ENCODE measurements around the gene CIBAR2. TPM values are rescaled to one million over a fixed set of nuclear protein-coding genes. Genes with fewer than 3 reads are reported as not detected.

Gene CIBAR2
- total RNA-seq, result 0.23 TPM in 1 of 2 replicates, not detected in the other

- DNase-seq (ENCODE audit: extremely low read depth, low read depth, low spot score), result no peak
Observed at GRCh38 chr16:85112364-85112763, at the start of gene CIBAR2. TSS of gene CIBAR2 (minus strand) at chr16:85112472. CDS start at chr16:85112352, 120 bp downstream.

- DNase-seq (ENCODE audit: extremely low read depth, low read depth, low spot score), result no peak
Observed at GRCh38 chr16:85159179-85159980, 47.1 kb upstream of the CIBAR2 start.

DNA sequence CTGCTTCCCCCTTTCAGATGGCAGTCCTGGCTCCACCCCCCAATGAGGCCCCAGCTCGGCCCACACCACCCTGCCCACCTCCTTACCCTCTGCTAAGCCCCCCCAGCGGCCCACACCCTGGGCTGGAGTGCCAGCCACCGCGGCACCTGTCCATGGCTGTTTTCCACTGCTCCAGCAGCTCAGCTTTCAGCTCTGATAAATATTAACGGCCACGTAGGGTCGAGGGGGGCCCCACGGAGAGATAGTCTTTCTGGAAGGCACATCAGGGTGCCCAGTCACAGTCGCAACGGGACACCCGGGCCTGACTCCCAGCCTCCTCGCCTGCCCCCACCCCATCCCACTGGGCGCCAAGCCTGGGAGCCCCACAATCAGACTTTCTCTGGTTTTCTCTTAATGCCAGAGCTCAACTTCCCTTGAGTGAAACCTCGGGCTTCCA is 46.5 kb upstream of the CIBAR2 start:
- DNase-seq (ENCODE audit: extremely low read depth, low read depth, low spot score), result no peak

DNA sequence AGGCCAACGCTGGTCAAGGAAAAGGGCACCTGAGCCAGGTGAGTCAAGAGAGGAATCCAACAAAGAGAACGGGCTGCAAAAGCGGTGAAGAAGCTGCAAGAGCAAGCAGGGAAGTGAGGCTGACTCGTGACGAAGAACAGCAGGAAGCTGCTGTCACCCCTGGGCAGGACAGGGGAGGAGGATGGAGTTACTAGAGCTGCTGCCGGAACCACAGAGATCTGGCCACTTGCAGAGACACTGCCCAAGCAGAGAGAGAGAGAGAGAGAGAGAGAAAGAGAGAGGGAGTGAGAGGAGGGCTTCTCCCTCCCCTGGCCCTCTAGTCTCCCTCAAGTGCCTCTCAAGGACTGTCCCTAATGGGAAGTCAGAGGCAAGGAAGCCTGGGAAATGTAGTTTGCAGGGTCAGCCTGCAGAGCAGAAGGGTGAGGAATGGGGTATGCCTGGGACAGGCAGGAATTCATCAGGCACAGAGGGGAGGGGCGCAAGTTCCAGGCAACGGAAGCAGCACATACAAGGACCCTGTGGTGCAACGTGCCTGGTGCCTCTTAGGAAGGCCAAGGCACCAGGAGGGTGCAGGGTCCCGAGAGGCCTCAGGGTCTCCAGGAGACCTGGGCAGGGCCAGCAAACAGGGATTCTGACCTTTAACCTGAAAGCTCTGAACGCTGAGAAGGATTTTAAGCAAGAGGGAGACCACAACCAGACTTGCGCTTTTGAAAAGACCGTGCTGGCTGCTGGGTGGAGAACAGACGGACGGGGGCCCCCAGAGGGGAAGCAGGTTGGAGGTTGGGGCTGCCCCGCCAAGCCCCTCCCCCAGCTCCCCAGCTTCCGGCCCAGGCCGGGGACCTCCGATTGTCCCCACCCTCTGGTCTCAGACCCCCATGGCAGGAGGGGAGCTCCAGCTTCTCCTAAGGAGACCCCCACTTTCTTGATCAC is 45.8 kb upstream of the CIBAR2 start:
- no peak for DNase-seq (ENCODE audit: extremely low read depth, low read depth, low spot score)

DNA sequence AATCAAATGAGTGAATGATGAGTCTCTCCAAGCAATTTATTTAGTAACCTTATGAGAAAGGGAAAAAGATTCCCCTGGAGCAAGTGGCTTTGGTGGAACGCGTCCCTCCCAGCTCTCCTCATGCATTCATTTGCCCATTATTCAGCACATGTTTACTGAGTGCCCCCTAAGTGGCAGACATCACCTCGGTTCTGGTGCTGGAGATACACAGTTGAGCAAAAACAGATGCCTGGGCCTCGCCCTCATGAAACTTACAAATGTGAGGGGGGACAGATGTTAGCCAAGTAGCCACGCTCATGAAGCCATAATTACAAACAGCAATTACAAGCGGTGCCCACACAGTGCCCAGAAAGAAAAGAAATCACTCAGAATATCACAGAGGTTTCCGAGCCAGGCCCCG is 45.1 kb upstream of the CIBAR2 start:
- DNase-seq (ENCODE audit: extremely low read depth, low read depth, low spot score), result no peak

GRCh38 chr16:85156869-85157268 is 44.6 kb upstream of the CIBAR2 start:
- DNase-seq (ENCODE audit: extremely low read depth, low read depth, low spot score), result no peak

DNA sequence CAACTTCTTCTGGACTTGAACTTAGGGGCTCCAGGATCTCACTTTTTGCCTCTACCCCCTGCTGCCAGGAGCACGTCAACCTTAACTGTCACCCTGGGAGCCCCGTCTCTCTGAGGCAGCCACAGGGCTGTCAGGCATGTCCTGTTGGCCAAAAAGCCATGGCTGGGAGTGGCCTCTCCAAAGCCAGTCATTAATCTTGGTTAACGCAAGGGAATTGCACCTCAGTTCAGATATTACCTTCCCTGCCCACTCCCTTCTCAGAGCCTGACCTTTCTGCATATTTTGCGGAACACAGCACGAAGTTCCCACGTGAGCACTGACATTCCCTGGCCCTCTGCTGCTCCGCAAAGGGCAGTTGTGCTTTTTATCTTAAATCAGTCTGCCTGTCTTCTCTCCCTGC is 44.2 kb upstream of the CIBAR2 start:
- DNase-seq (ENCODE audit: extremely low read depth, low read depth, low spot score), result no peak

DNA sequence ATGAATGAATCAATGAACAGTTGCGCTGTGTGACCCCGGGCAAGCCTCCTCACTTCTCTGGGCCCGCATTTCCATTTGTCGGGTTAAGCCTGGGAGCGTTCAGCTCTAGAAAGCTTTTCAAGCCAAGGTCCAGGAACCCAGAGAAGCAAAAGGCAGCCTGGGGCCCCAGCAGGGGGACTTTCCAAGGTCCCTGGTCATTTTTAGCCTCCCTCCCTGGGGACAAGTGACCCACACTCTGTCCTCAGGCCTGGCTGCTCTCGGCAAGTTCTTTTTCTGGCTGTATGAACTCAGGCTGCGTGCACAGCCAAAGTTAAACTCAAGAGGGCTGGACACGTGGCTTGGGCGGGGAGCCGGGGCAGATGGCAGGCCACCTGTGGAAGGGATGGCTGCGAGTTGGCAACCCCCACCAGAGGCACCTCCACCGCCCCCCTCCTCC is 41.4 kb upstream of the CIBAR2 start:
- no peak for DNase-seq (ENCODE audit: extremely low read depth, low read depth, low spot score)

- DNase-seq (ENCODE audit: extremely low read depth, low read depth, low spot score), result no peak
Observed at GRCh38 chr16:85153046-85153445, 40.8 kb upstream of the CIBAR2 start.

- DNase-seq (ENCODE audit: extremely low read depth, low read depth, low spot score), result no peak
Observed at GRCh38 chr16:85152414-85153030, 40.2 kb upstream of the CIBAR2 start.

DNA sequence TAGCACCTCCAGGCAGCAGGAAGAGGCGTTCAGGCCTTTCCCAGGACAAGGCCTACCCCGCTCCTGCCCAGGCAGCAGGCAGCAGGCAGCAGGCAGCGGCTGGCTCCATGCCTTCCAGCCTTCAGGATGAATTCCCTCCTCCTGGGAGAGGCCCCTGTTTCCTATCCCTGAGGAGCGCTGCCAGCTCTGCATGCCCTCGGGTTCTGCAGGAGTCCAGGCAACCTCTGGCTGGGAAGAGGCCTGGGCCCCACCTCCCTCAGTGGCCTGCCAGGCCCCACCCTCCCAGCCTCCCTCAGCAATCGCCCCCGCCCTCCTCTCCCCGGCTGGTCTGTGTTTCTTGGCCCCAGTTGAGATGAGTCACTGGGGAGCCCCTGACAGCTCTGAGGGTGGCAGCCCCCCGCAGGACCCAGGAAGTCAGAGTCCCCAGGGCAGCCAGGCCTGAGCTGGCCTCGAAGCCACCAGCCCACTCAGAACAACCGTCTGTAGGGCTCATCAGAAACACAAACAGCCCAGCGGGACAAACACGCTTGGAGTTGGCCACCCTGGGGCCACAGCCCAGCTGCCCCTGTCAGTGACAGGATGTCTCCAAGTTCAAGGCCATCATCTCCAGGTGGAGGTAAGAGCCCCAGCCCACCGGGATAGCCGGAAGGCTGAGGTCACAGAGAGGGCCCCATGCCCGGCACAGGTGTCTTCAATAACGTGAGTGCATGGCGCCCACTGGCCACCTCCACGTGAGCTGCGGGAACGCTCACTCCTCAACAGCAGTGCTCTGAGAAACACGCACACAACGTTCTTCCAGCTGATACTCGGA is 39.5 kb upstream of the CIBAR2 start:
- no peak for DNase-seq (ENCODE audit: extremely low read depth, low read depth, low spot score)

GRCh38 chr16:85151079-85151602 is 38.9 kb upstream of the CIBAR2 start:
- DNase-seq (ENCODE audit: extremely low read depth, low read depth, low spot score), result no peak

DNA sequence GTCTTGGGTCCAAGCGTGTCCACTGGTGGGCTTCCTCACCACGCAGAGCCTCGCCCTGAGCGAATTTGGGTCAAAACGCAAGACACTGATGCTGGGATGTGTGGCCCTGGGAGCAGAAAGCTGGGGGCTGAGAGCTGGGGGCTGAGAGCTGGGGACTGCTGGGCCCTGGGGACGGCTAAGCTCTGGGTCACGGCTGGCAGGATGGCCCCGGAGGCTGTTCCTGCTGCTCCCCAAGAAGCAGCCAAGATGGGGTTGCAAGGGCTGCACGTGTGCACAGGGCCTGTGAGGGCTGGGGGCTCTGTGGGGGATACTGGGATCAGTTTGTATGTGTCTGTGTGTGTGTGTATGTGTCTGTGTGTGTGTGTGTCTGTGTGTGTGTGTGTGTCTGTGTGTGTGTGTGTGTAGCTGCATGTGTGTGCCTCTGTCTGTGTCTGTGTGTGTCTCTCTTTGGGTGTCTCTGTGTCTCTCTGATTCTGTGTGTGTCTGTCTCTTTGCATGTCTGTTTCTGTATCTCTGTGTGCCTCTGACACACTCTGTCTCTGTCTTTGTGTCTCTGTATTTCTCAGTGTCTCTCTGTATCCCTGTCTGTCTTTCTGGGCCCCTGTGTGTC is 38.2 kb upstream of the CIBAR2 start:
- no peak for DNase-seq (ENCODE audit: extremely low read depth, low read depth, low spot score)

- DNase-seq (ENCODE audit: extremely low read depth, low read depth, low spot score), result no peak
Observed at GRCh38 chr16:85149776-85150175, 37.5 kb upstream of the CIBAR2 start.

GRCh38 chr16:85148931-85149330 is 36.7 kb upstream of the CIBAR2 start:
- no peak for DNase-seq (ENCODE audit: extremely low read depth, low read depth, low spot score)

DNA sequence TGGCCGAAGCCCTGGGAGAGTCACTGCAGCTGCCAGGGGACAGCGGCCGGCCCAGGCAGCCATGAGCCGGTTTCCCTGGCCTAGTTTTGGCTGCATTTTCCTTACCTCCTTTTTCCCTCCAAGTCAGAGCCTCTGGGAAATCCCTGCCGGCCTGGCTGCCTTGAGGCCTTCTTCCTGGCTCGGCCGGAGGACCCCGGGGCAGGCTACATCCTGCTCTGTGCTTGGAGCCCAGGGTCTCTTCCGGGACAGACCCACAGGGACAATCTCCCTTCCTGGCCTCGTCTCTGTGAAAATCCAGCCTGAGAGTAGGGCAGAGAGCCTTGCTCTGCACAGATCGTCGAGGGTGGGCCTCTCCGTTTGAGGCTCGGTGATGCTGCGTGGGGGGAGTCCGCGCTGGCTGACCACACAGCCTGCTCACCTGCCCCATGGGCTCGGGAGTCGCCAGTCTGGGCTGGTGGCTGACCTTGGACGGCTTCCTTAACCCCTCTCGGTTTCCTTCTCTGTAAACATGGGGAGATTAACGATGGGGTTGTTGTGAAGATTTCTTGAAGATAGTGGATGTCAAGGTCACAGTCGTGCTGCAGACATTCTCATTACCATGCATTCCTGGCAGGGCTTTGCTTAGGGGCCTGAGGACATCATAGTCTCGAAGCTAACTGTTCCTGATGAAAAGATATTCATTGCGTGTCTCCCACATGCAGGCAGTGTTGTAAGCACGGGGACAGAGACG is 34.8 kb upstream of the CIBAR2 start:
- DNase-seq (ENCODE audit: extremely low read depth, low read depth, low spot score), result no peak

- DNase-seq (ENCODE audit: extremely low read depth, low read depth, low spot score), result no peak
Observed at GRCh38 chr16:85146532-85146797, 34.2 kb upstream of the CIBAR2 start.

DNA sequence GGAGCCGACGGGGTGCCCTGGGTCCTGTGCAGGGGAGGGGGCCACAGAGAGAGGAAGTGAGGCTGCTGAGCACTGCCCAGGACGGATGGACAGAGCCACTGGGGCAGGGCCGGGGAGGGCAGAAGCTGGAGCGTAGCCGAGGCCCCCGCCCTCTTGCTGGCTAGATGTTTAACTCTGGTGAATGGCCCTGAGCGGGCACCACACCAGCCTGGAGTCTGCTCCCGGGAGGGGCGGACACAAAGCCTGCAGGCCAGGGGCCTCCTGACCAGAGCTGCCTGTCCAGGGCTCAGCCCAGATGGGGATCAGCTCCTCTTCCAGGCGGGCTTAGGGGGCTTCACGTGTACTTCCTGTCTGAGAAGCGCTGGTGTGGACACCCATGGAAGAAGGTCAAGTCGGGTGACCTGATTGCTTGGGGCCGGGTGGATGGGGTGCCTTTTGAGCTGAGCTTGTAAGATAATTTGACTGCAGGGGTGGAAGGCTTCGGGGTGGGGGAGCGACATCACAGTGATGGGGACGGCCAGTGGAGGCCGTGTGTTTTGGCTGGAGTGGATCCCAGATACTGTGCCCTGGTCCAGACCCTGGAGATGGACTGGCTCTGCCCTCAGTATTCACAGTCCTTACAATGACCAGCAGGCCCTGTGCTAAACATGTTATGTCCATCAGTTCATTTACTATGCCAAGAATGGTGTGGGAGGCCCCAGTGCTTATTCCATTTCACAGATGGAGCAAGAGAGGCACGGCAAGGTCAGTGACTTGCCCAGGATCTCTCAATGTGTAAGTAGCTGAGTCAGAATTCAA is 33.7 kb upstream of the CIBAR2 start:
- DNase-seq (ENCODE audit: extremely low read depth, low read depth, low spot score), result no peak

Data from glomerular endothelial cell (primary cell).